ENCODE results near the gene LGI2.

The LGI2 gene

DNA sequence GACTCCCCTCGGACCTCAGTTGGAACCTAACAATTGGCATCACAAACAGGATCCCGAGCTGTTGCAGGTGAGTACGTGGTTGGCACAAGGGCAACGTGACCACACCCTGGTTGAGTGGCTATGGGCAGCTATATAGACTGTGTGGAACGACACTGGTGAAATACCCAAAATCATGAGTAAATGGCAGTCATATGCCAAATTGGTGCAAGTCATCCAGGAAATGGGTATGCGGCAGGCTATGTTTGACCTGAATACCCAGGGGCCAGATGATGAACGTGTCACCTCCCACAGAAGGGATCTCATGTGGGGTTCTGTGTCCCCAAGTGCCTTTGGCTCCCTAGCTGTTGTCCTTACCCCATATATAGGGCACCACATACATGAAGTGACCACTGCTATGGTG lies 64.7 kb downstream of the LGI2 start:
- no peak for DNase-seq (ENCODE audit: low read depth in 2 of 2)

DNA sequence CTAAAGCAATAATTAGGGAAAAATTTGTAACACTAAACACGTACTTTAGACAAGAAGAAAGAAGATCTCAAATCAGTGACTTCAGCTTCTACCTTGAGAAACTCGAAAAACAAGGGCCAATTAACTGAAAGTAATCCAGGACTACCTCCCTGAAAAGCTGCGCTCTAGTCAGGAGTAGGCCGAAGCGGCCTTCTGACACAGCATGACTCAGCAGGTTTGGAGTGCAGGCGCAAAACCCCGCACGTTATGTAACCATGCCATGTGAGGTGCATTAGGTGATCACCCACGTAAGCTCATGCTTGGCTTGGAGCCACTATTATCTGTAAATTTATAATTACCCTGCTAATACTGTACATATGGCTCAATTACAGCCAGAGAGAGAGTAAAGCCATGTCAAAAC lies 65.1 kb downstream of the LGI2 start:
- no peak for DNase-seq (ENCODE audit: low read depth in 2 of 2)

DNA sequence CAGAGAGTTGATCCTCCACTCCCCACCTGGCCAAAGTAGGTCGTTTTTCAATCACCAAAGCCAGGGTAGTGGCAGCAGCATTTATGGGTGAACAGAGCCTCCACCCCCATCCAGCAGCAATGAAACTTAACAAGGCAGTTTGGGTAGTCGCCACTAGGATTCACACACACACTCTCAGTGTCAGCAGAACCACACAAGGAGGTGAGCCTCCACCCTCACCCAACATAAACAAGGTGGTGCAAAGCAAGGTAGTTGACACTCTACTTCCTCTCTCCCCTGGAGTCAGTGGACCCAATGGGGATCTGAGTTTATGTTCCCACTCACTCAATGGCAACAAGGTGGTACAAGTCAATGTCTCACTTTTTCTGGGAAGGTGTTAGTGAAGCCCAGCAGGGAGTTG lies 67.5 kb downstream of the LGI2 start:
- no peak for DNase-seq (ENCODE audit: low read depth in 2 of 2)

DNA sequence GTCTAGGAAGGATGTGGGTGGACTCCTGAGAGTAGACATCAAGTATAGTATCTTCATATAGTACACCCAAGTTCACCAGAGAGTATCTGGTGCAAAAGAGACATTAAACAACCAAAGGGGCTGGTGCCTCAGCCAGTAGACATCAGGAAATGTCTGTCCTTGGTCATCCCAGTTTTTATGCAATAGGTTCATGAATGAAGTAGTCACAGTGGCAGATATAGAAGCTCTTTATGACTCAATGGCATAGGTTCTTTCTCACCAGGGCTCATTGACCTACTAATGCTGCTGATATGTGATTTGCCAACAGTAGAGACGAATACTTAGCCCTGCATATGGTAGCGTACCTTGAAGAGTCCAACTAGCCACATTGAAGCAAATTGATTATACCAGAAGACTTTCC lies 72.9 kb downstream of the LGI2 start:
- DNase-seq (ENCODE audit: low read depth in 2 of 2) = no peak

DNA sequence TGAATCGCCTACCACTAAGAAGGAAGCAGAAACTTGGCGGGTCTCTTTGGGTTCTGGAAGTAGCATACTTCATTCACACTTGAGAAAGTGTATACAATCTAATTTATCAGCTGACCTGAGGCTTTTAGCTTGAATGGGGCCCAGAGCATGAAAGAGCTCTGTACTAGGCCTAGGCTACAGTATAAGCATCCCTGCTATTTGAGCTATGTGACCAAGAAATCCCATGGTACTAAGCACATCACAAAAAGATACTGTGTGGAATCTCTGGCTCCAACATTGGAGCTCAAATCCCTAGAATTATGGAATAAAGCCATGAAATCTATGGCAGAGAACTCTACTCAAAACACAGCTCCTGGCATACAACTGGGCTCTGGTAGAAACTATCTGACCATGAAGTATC lies 74.0 kb downstream of the LGI2 start:
- no peak for DNase-seq (ENCODE audit: low read depth in 2 of 2)

DNA sequence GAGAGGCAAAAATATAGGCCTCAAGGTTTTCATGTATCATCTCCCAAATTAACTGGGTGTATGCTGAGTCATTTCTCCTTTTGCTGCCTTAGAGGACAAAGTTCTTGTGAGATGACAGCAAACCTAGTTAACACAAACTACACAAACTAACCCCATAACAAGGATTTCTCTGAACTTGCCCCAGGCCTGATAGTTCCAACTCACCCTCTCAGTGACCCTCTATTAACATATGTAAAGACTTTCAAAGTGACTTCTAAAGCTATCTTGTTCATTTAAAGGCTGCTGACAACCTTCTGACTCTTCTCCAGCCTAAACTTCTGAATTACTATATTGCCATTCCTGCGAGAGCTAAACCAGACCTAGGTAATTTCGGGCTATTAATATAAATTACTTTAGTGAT lies 74.7 kb downstream of the LGI2 start:
- DNase-seq (ENCODE audit: low read depth in 2 of 2) = no peak

DNA sequence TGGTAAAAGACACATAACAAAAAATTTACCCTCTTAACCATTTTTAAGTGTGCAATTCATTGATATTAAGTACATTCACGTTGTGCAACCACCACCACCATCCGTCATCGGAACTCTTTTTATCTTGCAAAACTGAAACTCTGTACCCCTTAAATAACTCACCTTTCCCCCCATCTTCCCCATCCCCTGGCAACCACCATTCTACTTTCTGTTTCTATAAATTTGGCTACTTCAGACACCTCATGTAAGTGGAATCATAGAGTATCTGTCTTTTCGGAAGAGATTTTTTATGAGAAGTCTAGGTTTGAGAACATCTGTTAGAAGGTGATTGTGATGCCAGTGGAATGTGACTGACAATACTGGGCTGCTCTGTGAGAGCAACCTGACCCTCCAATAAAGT lies 78.1 kb downstream of the LGI2 start:
- no peak for DNase-seq (ENCODE audit: low read depth in 2 of 2)

DNA sequence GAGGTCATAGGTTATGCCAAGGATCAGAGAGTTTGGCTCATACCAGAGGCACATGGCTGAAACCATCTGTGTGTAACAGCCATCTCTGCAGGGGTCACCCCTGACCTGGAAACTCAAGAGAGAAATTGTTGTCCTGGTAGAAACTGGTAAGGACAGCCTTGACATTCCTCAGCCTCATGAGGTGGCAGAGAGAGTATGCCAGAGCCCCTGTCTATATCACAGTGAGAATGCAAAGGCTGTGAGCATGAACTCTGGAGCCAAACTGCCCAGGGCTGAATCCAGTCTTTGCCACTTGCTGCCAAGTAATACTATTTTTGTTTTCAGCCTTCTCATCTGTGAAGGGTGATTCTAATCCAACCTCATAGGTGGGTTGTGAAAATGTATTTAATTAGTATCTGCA lies 80.8 kb downstream of the LGI2 start:
- no peak for DNase-seq (ENCODE audit: low read depth in 2 of 2)
